SKM-1 treated with dmso at 0.1 percent for 144 hours (cell line): ENCODE results near the gene CDCA4.

Experiments
- DNase-seq: peaks from one replicate; lab custom pipeline; 2025; ENCODE audit not compliant: unreplicated experiment; lab: John Stamatoyannopoulos, UW

CDCA4 gene

GRCh38 chr14:105015242-105015641 is 5.6 kb downstream of the CDCA4 start:
- no peak for DNase-seq

GRCh38 chr14:105014631-105015030 is 6.3 kb downstream of the CDCA4 start:
- DNase-seq: no peak

DNA sequence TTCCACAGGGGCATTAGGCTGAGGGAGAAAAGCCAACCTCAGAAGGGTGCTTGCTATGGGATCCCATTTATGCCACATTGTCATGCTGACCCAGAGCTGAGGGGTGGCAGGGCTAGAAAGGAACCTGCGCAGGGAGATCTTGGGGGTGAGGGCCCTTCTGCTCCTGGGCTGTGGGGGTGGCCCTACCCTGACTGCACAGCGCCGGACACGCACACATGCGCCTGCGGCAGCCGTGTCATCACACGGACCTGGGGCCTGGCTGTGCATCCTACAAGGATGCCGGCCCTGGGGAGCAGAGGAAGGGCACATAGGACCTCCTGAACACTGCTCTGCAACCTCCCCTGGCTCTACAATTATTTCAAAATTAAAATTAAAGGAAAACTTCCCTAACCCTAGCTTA is 6.9 kb downstream of the CDCA4 start:
- DNase-seq: no peak

DNA sequence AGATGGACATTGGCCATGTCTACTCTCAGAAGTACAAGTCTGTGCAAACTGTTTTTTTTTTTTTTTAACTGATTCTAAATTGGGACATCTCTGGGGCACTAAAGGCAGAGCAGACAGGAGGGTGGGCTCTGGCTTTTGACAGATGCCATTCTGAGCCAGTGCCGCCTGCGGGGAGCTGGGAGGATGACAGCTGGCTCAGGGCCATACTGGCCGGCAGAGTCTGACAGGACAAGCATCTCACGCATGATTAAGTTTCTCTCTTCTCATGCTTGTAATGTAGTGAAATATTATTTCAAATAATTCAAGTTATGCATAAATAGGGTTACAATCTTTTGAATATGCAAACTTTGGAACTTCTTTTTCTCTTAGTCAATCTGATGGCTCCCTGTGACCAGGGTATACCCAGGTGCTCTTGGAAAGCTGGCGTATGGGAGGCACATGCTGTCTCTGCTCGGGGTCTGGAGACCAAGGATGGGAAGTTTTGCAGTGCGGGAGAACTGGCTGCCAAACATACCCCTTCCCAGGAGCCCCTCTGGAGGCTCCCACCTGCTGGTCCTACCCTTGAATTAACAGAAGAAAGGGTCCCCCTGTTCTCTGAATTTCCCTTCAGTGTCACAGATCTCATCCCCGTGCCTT is 7.6 kb downstream of the CDCA4 start:
- no peak for DNase-seq

- DNase-seq: no peak
These were observed 8.5 kb downstream of the CDCA4 start for GRCh38 chr14:105012171-105012985.

DNA sequence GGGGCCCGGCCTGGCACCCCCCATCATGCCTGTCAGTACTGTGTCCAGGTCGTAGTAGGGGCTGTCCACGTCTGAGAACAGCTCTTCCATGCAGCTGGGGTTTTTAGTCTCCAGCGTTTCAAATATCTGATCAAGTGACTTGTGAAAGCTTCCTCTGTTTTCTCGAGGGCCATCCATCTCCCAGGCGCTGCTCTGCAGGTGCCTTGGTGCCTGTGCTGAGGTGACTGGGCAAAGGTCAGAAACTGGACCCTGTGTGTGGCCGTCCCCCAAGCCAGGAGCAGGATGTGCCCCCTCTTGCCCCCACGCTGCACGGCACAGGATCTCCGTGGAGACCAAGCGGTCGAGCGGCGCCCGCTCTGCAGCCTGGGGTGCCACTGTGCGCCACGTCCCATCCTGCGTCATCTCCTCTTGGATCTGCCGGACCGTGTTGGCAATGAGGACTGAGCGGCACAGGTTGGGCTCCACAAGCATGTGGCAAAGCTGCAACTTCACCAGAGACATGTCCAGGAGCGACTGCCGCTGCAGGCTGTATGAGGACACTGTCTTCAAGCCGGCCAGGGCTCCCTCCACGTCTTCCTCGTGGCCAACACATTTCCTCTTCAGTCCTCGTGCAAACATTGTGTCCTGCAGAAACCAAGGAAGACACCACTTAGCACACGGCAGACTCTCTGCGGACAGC is 9.4 kb downstream of the CDCA4 start:
- DNase-seq: no peak

GRCh38 chr14:105010891-105011291 is 10.0 kb downstream of the CDCA4 start:
- no peak for DNase-seq

DNA sequence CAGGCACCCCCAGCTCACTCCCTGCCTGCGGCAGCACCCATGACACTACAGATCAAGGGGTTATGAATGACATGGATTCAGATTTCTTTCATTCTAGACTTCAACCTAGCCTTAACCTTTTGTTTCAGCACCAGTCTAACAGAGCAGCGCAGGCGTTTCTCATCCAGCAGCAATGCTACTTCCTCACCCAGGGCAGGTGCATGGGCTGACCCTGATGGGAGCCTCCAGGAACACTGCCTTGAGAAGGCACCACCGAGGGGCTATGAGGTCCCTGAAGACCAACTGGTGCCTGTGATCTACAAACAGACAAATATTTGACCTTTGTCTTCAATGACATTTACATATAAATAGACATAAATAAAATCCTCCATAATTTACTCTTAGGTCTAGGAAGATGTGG is 10.8 kb downstream of the CDCA4 start:
- no peak for DNase-seq

- no peak for DNase-seq
These were observed 13.2 kb downstream of the CDCA4 start for GRCh38 chr14:105007593-105008264.

DNA sequence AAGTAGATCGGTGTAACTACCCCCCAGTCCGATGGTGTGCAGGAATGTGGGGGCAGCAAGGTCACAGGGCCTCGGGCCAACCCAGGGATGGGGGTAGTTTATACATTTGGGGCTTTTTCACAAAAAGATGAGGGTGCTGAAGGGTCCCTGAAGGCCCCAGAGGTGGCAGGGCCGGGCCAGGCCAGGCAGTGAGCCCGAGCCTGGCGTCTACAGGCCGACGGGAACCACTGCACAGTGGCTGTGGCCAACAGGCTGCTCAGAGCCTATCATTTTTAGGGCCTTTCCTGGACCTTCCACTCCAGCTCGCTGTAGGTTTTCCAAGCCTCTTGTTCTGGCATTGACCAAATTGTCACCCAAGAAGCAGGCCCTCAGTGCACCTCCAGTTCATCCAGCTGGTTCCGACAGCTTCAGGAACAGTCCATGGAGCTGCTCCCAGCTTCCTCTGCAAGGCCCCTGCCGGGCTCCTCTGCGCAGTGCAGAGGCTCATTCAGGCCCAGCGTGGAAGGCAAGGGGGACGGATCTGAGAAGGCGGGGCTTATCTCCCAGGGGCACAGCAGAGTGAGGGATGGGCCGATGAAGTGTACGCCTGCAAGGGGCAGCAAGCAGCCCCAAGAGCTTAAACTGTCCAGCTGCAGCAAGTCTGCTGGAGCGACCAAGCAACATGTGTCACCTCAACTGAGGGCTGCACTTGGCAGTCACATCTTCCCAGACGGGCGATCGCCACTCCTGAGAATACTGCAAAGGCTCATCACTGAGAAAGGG is 13.9 kb downstream of the CDCA4 start:
- DNase-seq: no peak

DNA sequence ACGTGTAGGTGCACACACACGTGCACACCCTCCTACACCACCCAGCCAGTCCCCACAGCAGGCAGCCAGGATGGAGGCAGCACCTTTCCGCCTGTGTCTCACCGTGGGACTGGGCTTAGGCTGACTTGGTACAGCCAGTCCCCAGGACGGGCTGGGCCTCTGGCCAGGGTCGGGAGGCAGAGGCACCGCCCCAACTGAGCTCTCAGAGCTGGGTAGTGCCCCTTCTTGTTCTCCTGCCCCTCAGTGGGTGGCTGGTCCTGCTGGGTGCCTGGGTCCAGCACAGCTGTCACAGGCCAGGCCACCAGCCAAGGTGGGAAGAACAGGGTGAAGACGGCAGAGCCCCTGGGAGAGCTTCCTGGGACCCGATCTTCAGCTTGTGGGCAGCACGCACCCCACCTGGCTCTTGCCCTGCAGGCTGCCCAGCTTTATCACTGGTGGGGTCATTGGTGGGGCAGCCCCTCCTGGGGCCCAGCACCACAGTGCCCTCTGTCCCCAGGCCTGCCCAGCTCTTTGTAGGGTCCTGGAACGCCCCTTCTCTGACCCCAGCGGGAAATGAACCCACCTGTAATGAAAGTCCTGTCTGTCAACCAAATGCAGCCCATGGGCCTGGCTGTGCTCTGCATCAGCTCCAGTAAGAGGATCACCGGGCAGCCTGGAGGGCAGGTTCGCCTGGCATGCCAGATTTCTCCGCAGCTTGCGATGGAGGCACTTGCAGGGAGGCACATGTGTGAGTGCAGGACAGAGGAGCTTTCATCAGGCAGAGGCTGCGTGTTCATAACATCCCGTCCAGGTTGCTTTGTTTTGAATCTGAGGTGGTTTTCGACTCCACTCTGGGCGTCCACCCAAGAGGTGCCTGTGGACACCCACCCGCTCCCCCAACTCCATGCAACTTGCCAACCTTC is 14.7 kb downstream of the CDCA4 start:
- no peak for DNase-seq

GRCh38 chr14:105005329-105005928 is 15.5 kb downstream of the CDCA4 start:
- DNase-seq: no peak

DNA sequence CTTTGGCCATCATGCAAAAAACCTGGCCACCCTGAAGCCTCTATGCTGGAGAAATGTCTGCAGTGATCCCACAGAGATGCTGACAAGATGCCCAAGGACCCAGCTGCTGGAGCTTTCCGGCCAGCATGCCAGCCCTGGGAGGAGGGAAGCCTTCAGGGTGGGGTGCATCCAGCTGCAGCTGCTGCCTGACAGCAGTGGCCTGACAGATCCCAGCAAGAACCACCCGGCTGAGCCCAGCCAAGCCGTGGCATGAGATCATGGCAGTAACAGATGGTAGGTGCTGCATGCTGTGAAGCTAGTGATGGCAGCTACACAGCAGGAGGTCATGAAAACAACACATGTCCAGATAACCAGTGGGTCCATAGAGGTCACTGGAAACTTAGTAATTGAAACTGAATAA is 21.5 kb downstream of the CDCA4 start:
- DNase-seq: no peak

- no peak for DNase-seq
These were observed 22.1 kb downstream of the CDCA4 start for GRCh38 chr14:104998801-104999200.

DNA sequence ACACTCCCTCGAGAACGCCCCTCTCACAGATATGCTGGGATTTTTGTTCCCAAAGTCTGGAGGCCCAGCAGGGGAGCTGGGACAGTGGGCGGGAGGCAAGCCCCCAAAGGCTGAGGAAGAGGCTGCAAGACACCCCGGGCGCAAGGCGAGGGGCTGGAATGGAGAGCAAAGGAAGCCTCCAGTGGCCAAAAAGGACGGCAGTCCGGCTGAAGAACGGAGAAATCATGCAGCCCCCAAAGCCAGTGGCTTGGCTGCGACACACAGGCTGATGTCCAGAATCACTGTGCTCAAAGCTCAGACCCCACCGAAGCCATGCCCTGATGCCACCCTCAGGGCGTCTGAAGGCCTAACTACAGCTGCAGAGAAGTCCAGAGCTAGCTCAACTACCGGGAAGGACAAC is 24.4 kb downstream of the CDCA4 start:
- DNase-seq: no peak

GRCh38 chr14:104996032-104996431 is 24.9 kb downstream of the CDCA4 start:
- no peak for DNase-seq

DNA sequence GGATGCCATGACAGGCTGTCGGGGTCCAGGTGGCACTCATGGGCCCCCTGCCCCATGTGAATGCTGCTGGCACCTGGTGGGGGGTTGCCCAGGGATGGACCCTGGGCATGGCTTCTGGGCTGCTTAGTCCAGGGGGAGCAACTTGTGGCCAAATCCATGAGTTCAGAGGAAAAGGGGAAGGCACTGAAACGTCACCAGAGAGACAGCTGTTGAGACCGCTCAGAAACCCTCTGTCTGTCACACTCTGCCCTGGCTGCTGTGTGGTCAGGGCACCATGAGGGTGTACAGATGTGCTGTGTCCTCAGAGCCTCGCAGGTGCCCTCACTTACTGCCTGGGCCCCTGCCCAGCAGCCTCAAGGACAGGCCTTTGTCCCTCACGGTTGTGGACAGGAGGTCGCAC is 25.9 kb downstream of the CDCA4 start:
- DNase-seq: no peak

GRCh38 chr14:104993808-104994591 is 26.9 kb downstream of the CDCA4 start:
- no peak for DNase-seq

DNA sequence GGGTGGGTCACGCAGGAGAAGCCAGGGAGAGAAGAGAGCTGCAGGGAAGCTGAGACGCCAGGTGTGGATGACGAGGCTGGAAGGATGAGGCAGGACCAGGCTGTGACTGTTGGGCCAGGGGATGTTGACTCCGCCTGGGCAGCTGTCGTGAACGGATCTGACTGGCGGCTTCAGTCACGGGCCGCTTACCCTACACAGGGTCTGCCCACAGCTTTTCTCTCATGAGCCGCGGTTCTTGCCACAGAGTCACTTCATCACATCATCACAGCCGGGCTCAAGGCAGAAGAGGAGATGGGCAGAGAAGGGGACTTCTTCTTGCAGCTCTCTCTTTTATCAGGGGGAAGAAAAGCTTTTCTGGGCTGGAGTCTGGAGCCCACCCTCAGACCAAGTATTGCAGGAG is 27.6 kb downstream of the CDCA4 start:
- DNase-seq: no peak
